HG02763 (cell line): ENCODE data around the gene RHOC.
"Not testable (repeated sequence)": the region's sequence is repeated elsewhere in the genome, so short reads cannot be mapped to it uniquely, and the experiment has no call there.

Experiments used
- ATAC-seq: cut with Tn5 transposase; IDR thresholded peaks from one replicate; pipeline ENCODE4 v1.9.1; 2021; ENCODE audit warnings: mild to moderate bottlenecking, moderate library complexity; ENCODE audit not compliant: unreplicated experiment

The RHOC gene

DNA sequence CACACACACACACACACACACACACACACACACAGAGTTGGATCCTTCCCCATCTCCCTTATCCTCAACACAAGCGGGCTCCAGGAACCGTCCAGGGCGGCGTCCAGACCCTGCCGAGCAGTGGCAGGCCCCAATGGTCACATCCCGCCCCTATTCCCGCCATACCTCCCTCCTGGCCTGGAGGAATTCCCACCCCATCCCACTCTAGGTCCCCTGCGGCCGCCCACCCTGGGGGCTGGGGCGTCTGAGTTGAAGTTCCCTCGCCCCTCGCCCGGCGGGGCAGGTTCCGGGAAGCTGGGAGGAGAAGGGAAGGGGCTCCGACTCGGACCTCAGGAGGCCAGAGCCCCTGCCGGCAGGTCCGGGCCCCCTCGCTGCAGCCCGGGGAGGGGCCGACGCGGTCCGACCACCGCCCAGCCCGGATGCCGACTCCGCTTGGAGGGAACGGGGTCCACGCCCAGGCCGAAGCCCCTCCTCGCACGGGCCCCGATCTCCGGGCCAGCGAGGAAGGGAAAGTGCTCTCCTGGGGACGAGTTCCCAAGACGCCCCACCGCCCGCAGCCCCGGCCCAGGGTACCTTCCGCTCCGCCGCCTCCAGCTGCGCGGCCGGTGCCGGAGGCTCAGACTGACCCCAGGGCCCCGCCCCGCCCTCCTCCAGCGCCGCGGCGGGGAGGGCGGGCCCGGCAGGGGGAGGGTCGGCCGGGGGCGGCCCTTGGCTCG, at the start of gene RHOC:
Gene RHOC (minus strand): TSS at position 623 of the 716 bp plus-strand sequence. CDS start 3,328 bp downstream, outside the sequence.
- peak; percentile 71 for ATAC-seq

- ATAC-seq = no peak
Measured at GRCh38 chr1:112754116-112754628, 47.2 kb upstream of the RHOC start.

DNA sequence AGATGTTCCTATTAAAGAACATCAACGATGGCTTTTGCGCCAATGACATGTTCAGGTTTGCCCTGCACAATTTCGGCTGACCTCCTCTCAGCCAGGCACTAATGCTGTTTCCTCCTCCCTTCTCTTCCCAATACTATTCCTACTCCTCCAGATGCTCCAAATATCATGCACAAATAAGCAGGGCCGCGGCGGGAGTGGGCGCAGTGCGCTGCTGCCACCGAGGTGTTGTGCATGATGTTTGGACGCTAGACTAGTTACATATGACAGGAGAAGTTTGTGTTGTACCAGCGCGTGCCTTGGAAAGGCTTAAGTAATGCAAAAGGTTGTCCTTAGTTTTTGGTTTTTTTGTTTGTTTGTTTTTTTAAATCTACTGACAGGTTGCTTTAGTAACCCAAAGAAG, 41.5 kb upstream of the RHOC start:
- no peak for ATAC-seq

GRCh38 chr1:112744009-112744578, 37.2 kb upstream of the RHOC start:
- no peak for ATAC-seq

DNA sequence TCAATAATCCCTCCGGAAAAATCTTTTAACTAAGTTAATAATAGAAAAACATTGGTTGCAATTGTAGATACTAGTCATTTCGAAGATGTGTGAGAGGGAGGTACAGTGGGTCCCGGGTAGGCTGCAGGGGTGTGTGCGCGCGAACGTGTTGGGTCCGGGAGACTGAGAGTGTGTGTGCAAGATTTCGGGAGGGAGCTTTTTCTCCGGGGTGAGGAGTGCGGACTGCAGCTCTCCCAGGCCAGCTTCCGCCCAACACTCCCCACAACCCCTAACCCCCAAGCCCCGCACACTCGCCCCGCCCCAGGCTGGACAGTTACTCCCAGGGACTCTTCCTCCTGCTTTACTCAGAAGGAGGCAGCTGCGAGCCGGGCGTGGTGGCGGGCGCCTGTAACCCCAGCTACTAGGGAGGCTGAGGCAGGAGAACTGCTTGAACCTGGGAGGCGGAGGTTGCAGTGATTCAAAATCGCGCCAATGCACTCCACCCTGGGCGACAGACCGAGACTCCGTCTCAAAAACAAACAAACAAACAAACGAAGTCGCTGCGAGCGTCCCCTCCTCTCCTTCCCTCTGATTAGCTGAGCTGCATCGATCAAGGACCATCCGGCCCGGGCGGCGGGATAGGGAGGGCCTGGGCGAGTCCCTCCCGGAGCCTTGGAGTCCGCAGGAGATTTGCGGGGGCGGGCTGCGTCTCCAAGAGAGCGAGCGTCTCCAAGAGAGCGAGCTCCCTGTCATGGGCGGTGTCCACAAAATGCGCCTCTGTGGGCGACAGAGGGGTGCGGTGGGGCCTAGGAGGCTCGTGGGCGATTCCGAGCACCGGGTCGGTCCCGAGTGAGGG, 36.5 kb upstream of the RHOC start:
- ATAC-seq = no peak

- no peak for ATAC-seq
Measured at GRCh38 chr1:112737573-112737972, 30.6 kb upstream of the RHOC start.

- ATAC-seq = no peak
Measured at GRCh38 chr1:112735752-112736151, 28.8 kb upstream of the RHOC start.

GRCh38 chr1:112731451-112731850, 24.5 kb upstream of the RHOC start:
- ATAC-seq = no peak

DNA sequence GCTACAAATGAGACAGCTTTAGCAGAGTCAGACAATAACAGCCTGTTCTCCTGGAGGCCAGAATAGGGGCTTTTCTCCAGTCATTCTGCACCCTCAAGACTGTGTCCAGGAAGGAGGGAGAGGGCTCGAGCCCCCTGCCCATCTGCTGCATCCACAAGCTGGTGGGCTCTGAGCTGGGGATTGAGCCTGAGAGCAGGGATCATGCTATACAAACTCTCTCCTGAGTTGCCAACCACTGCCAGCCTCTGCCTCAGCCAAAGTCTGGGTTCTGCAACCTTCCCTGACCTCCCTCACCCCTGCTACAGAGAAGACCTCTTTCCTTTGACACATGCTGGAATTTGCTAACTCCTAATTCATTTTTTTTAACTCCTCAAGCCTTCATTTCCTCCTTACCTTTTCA, 23.0 kb upstream of the RHOC start:
- ATAC-seq = no peak

DNA sequence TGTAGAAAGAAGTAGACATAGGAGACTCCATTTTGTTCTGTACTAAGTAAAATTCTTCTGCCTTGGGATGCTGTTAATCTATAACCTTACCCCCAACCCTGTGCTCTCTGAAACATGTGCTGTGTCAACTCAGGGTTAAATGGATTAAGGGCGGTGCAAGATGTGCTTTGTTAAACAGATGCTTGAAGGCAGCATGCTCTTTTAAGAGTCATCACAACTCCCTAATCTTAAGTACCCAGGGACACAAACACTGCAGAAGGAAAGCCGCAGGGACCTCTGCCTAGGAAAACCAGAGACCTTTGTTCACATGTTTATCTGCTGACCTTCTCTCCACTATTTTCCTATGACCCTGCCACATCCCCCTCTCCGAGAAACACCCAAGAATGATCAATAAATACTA, 22.1 kb upstream of the RHOC start:
- not testable (repeated sequence) for ATAC-seq

- ATAC-seq = not testable (repeated sequence)
Measured at GRCh38 chr1:112728306-112728971, 21.5 kb upstream of the RHOC start.

- ATAC-seq = no peak
Measured at GRCh38 chr1:112727716-112728115, 20.8 kb upstream of the RHOC start.

- not testable (repeated sequence) for ATAC-seq
Measured at GRCh38 chr1:112724240-112724639, 17.3 kb upstream of the RHOC start.

DNA sequence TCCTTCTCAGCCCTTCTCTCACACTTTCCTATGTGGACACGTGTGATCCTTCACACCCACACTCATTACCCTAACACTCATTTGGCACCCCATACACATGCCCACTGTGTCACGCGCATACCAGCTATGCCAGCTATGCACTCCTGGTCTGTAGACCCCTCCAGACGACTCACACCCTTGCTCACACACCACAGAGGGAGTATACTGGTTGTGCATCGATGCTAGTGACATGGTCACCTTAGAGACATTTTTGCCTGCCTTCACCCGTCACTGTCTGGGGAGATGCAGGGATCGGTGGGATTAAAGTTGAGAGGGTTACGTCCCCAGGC, 16.5 kb upstream of the RHOC start:
- no peak for ATAC-seq

GRCh38 chr1:112722601-112723510, 15.9 kb upstream of the RHOC start:
- ATAC-seq = no peak

DNA sequence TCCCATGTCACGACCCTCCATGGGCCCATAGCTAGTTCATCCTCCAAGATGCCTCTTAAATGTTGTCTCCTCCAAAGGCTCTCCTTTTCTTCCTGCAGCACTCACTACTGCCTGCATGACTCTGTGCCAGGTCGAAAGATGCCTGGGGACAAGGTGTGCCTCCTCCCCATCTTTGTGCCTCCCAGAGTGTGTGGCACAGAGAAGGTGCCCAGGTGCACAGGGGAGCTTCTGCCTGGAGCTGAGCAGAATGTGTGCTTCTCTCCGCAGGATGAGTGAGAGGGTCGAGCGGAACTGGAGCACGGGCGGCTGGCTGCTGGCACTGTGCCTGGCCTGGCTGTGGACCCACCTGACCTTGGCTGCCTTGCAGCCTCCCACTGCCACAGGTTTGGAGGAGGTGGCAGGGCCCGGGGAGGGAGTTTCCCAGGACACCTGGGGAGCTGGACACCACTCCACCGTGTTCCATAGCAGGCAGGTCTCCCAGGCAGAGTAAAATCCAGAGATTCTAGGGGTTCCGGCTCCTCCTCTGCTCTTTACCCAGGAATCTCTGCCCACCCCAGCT, 15.1 kb upstream of the RHOC start:
- no peak for ATAC-seq

DNA sequence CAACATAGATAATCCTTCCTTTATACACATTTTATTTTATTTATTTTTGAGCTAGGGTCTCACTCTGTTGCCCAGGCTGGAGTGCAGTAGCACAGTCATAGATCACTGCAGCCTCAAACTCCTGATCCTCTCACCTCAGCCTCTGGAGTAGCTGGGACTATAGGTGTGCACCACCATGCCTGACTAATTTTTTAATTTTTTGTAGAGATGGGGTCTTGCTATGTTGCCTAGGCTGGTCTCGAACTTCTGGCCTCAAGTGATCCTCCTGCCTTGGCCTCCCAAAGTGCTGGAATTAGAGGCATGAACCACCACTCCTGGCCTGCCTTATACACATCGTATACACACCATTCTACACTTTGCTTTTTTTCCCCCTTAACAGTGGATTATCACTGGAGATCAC, 14.4 kb upstream of the RHOC start:
- ATAC-seq = not testable (repeated sequence)

DNA sequence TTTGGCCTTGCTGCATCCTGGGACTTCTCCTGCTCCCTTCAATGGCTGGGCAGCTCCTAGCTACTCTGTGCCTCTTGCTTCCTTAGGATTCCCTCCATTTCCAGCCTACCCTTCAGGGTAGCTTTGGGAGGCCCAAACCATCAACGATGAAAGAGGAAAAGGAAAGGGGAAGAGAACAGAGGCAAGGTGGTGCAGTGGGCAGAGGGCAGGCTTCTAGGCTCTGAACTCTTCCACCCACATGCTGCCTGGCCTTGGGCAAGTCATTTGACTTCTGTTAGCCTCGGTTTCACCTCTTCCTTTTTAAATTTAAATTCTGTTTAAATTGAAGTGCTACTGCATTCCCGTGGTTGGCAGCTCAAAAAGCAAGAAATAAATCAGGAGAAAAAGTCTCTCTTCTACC, 13.9 kb upstream of the RHOC start:
- no peak for ATAC-seq

DNA sequence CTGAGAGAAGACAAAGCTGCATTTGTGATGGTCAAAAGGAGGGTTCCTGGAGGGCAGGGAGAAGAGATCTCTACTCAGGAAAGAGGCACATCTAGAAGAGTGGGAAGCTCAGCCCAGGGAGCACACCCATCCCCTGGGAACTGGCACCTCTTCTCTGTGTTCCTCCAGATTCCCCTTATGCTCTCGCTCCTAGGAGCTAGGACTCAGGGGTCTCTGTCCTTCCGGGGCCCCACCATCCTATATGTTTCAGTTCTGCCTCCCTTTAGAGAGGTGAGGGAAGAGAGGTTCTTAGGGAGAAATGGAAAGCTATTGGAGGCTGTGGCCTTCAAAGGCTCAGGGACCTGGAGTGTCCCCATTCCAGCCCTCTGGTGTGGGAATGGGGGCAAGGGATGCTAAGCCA, 12.8 kb upstream of the RHOC start:
- ATAC-seq = no peak
